ENCODE results near the gene YDJC.
A peak's percentile ranks its signal among the peaks of the same experiment; 100 is the strongest.
"Not testable (repeated sequence)": the region's sequence is repeated elsewhere in the genome, so short reads cannot be mapped to it uniquely, and the experiment has no call there.

The YDJC gene

GRCh38 chr22:21589396-21589795 lies 40.4 kb downstream of the YDJC start:
- peaks cover 54% of the 10 kb centered on the region for H3K4me1 ChIP-seq (ENCODE audit: low read length)
- H3K36me3 ChIP-seq (replicated peaks; ENCODE audit: low read depth, low read length): peaks cover 50% of the 10 kb centered on the region
- peaks cover 77% of the 10 kb centered on the region for H4K20me1 ChIP-seq (ENCODE audit: insufficient read depth, low read length)
- no peaks in the 10 kb centered on the region for H3K27me3 ChIP-seq (ENCODE audit: low read depth, low read length)
- no peak overlapping the region for H3K4me3 ChIP-seq (ENCODE audit: low read length)
- H3K79me2 ChIP-seq (ENCODE audit: low read length): peaks cover 91% of the 10 kb centered on the region
- TF ChIP-seq EZH2phosphoT487 (IDR thresholded peaks at IDR 0.05; ENCODE audit: low read depth) (no peak), CTCF (IDR thresholded peaks at IDR 0.05; ENCODE audit: low read depth, low read length) (no peak)
- no peak overlapping the region for H3K4me2 ChIP-seq (ENCODE audit: low read length)
- H3K9ac ChIP-seq (ENCODE audit: low read length): no peak overlapping the region
- no peak overlapping the region for H2AFZ ChIP-seq (ENCODE audit: low read depth, low read length)
- H3K9me3 ChIP-seq (ENCODE audit: insufficient read depth, low read length): no peaks in the 10 kb centered on the region
- H3K27ac ChIP-seq (ENCODE audit: low read length): peak overlapping the region; percentile 5; the same call in 1 of the 2 replicates

GRCh38 chr22:21587803-21588611 lies 41.8 kb downstream of the YDJC start:
- Histone ChIP-seq H3K27me3 (ENCODE audit: low read depth, low read length) (no peaks in the 10 kb centered on the region), H4K20me1 (ENCODE audit: insufficient read depth, low read length) (peaks cover 71% of the 10 kb centered on the region), H3K4me2 (ENCODE audit: low read length) (peak overlapping the region; percentile 74), H3K36me3 (replicated peaks; ENCODE audit: low read depth, low read length) (peaks cover 41% of the 10 kb centered on the region), H3K4me3 (ENCODE audit: low read length) (peak overlapping the region; percentile 46), H2AFZ (ENCODE audit: low read depth, low read length) (no peak overlapping the region), H3K9me3 (ENCODE audit: insufficient read depth, low read length) (no peaks in the 10 kb centered on the region), H3K9ac (ENCODE audit: low read length) (peak overlapping the region; percentile 57; the same call in 1 of the 2 replicates), H3K4me1 (ENCODE audit: low read length) (peaks cover 59% of the 10 kb centered on the region), H3K79me2 (ENCODE audit: low read length) (peaks cover 91% of the 10 kb centered on the region), H3K27ac (ENCODE audit: low read length) (peak overlapping the region; percentile 98)
- TF ChIP-seq CTCF (IDR thresholded peaks at IDR 0.05; ENCODE audit: low read depth, low read length): no peak
- no peak for TF ChIP-seq EZH2phosphoT487 (IDR thresholded peaks at IDR 0.05; ENCODE audit: low read depth)

GRCh38 chr22:21585389-21585788 lies 44.4 kb downstream of the YDJC start:
- peaks cover 91% of the 10 kb centered on the region for H3K79me2 ChIP-seq (ENCODE audit: low read length)
- H2AFZ ChIP-seq (ENCODE audit: low read depth, low read length): no peak overlapping the region
- H3K27me3 ChIP-seq (ENCODE audit: low read depth, low read length): no peaks in the 10 kb centered on the region
- no peaks in the 10 kb centered on the region for H3K9me3 ChIP-seq (ENCODE audit: insufficient read depth, low read length)
- H3K9ac ChIP-seq (ENCODE audit: low read length): no peak overlapping the region
- H4K20me1 ChIP-seq (ENCODE audit: insufficient read depth, low read length): peaks cover 71% of the 10 kb centered on the region
- peaks cover 51% of the 10 kb centered on the region for H3K4me1 ChIP-seq (ENCODE audit: low read length)
- no peak overlapping the region for H3K4me3 ChIP-seq (ENCODE audit: low read length)
- H3K4me2 ChIP-seq (ENCODE audit: low read length): no peak overlapping the region
- H3K36me3 ChIP-seq (replicated peaks; ENCODE audit: low read depth, low read length): peaks cover 23% of the 10 kb centered on the region
- no peak overlapping the region for H3K27ac ChIP-seq (ENCODE audit: low read length)
- TF ChIP-seq EZH2phosphoT487 (IDR thresholded peaks at IDR 0.05; ENCODE audit: low read depth) (no peak), CTCF (IDR thresholded peaks at IDR 0.05; ENCODE audit: low read depth, low read length) (no peak)

GRCh38 chr22:21582801-21583740 lies 46.8 kb downstream of the YDJC start:
- no peak for TF ChIP-seq EZH2phosphoT487 (IDR thresholded peaks at IDR 0.05; ENCODE audit: low read depth)
- TF ChIP-seq CTCF (IDR thresholded peaks at IDR 0.05; ENCODE audit: low read depth, low read length): no peak
- Histone ChIP-seq H3K9ac (ENCODE audit: low read length) (no peak overlapping the region), H3K4me2 (ENCODE audit: low read length) (0 out of 2 replicates have a peak overlapping the region, but pooled peaks have one; percentile 10), H3K4me3 (ENCODE audit: low read length) (no peak overlapping the region), H4K20me1 (ENCODE audit: insufficient read depth, low read length) (peaks cover 75% of the 10 kb centered on the region), H3K27me3 (ENCODE audit: low read depth, low read length) (no peaks in the 10 kb centered on the region), H3K27ac (ENCODE audit: low read length) (peak overlapping the region; percentile 47), H3K36me3 (replicated peaks; ENCODE audit: low read depth, low read length) (peaks cover 20% of the 10 kb centered on the region), H3K4me1 (ENCODE audit: low read length) (peaks cover 31% of the 10 kb centered on the region), H3K9me3 (ENCODE audit: insufficient read depth, low read length) (no peaks in the 10 kb centered on the region), H3K79me2 (ENCODE audit: low read length) (peaks cover 96% of the 10 kb centered on the region), H2AFZ (ENCODE audit: low read depth, low read length) (no peak overlapping the region)

- H3K79me2 ChIP-seq (ENCODE audit: low read length): peaks cover 100% of the 10 kb centered on the region
- H3K27me3 ChIP-seq (ENCODE audit: low read depth, low read length); H2AFZ ChIP-seq (ENCODE audit: low read depth, low read length); H3K4me2 ChIP-seq (ENCODE audit: low read length); H3K27ac ChIP-seq (ENCODE audit: low read length); H3K9ac ChIP-seq (ENCODE audit: low read length); H3K4me3 ChIP-seq (ENCODE audit: low read length); H3K9me3 ChIP-seq (ENCODE audit: insufficient read depth, low read length): not testable (repeated sequence)
- peaks cover 88% of the 10 kb centered on the region for H4K20me1 ChIP-seq (ENCODE audit: insufficient read depth, low read length)
- peaks cover 15% of the 10 kb centered on the region for H3K4me1 ChIP-seq (ENCODE audit: low read length)
- peaks cover 27% of the 10 kb centered on the region for H3K36me3 ChIP-seq (replicated peaks; ENCODE audit: low read depth, low read length)
Observed at GRCh38 chr22:21581009-21581713, 48.7 kb downstream of the YDJC start.

Measured in OCI-LY3 (cell line).